Measurements from ENCODE around the gene ITPKB. TPM values are rescaled to one million over a fixed set of nuclear protein-coding genes. Genes with fewer than 3 reads are reported as not detected.

Gene ITPKB
- total RNA-seq, 1 donor from 2014 or later, result 44.1 TPM

- H3K36me3 ChIP-seq, result peaks cover 44% of the 10 kb centered on the region
- intact Hi-C loops (cut with DNase I), result loop anchor here (10.0 kb wide), 1 partner anchor 101 kb away; the partner anchor contains the start of gene ITPKB
- no peak overlapping the region for H3K4me3 ChIP-seq
- no peaks in the 10 kb centered on the region for H3K27me3 ChIP-seq
- no peaks in the 10 kb centered on the region for H3K9me3 ChIP-seq
- peak; percentile 97 for TF ChIP-seq CTCF (IDR thresholded peaks at IDR 0.05)
- peak; percentile 84 for ATAC-seq
- H3K4me1 ChIP-seq, result peaks cover 12% of the 10 kb centered on the region
- peak; percentile 91 for DNase-seq
- no peak overlapping the region for H3K27ac ChIP-seq
Measured at GRCh38 chr1:226634166-226634588, 104.9 kb downstream of the ITPKB start.

- H3K27ac ChIP-seq, result no peak overlapping the region
- H3K4me3 ChIP-seq, result no peak overlapping the region
- ATAC-seq (no peak), DNase-seq (peak; percentile 47)
- no peaks in the 10 kb centered on the region for H3K9me3 ChIP-seq
- H3K4me1 ChIP-seq, result peaks cover 12% of the 10 kb centered on the region
- intact Hi-C loops (cut with DNase I), result loop anchor here (10.0 kb wide), 1 partner anchor 101 kb away; the partner anchor contains the start of gene ITPKB
- TF ChIP-seq CTCF (IDR thresholded peaks at IDR 0.05), result no peak
- peaks cover 39% of the 10 kb centered on the region for H3K36me3 ChIP-seq
- no peaks in the 10 kb centered on the region for H3K27me3 ChIP-seq
Measured at GRCh38 chr1:226633541-226634165, 105.4 kb downstream of the ITPKB start.

- intact Hi-C loops (cut with DNase I), result loop anchor here (10.0 kb wide), 1 partner anchor 102 kb away; the partner anchor contains the start of gene ITPKB
- no peak for TF ChIP-seq CTCF (IDR thresholded peaks at IDR 0.05)
- Histone ChIP-seq H3K4me3 (no peak overlapping the region), H3K27ac (peak overlapping the region; percentile 36), H3K27me3 (no peaks in the 10 kb centered on the region), H3K9me3 (no peaks in the 10 kb centered on the region), H3K4me1 (peaks cover 12% of the 10 kb centered on the region), H3K36me3 (peaks cover 32% of the 10 kb centered on the region)
- peak; percentile 71 for ATAC-seq
- DNase-seq, result peak; percentile 89
Measured at GRCh38 chr1:226632922-226633351, 106.1 kb downstream of the ITPKB start.

- H3K4me3 ChIP-seq, result no peak overlapping the region
- peaks cover 12% of the 10 kb centered on the region for H3K4me1 ChIP-seq
- peak; percentile 40 for DNase-seq
- H3K36me3 ChIP-seq, result peaks cover 26% of the 10 kb centered on the region
- ATAC-seq, result no peak
- no peak for TF ChIP-seq CTCF (IDR thresholded peaks at IDR 0.05)
- no peaks in the 10 kb centered on the region for H3K27me3 ChIP-seq
- intact Hi-C loops (cut with DNase I), result loop anchor here (10.0 kb wide), 1 partner anchor 102 kb away; the partner anchor contains the start of gene ITPKB
- H3K27ac ChIP-seq, result peak overlapping the region; percentile 36
- no peaks in the 10 kb centered on the region for H3K9me3 ChIP-seq
Measured at GRCh38 chr1:226632169-226632879, 106.8 kb downstream of the ITPKB start.

GRCh38 chr1:226631229-226632000 is 107.7 kb downstream of the ITPKB start:
- peaks cover 16% of the 10 kb centered on the region for H3K4me1 ChIP-seq
- DNase-seq, result peak; percentile 44
- ATAC-seq, result no peak
- H3K9me3 ChIP-seq, result no peaks in the 10 kb centered on the region
- peaks cover 18% of the 10 kb centered on the region for H3K36me3 ChIP-seq
- H3K4me3 ChIP-seq, result no peak overlapping the region
- H3K27me3 ChIP-seq, result no peaks in the 10 kb centered on the region
- no peak for TF ChIP-seq CTCF (IDR thresholded peaks at IDR 0.05)
- H3K27ac ChIP-seq, result no peak overlapping the region
- intact Hi-C loops (cut with DNase I), result loop anchor here (10.0 kb wide), 1 partner anchor 103 kb away; the partner anchor contains the start of gene ITPKB
